ENCODE data around the gene TMEM87B.

- TF ChIP-seq EGR1 (IDR thresholded peaks at IDR 0.05; ENCODE audit: low read depth) (no peak), CTCF (IDR thresholded peaks at IDR 0.05 in 2 of 3, conservative IDR thresholded peaks at IDR 0.05 in 1 of 3; ENCODE audit: borderline replicate concordance in 1 of 3, insufficient read depth in 1 of 3, low read depth in 2 of 3, low read length in 2 of 3) (no peak), EZH2 (IDR thresholded peaks at IDR 0.05) (no peak), SP1 (IDR thresholded peaks at IDR 0.05; ENCODE audit: low read depth) (no peak), TCF7L2 (IDR thresholded peaks at IDR 0.05; ENCODE audit: borderline replicate concordance, extremely low read depth, insufficient read depth, insufficient read length) (no peak), JUND (IDR thresholded peaks at IDR 0.05) (no peak), POLR2A (IDR thresholded peaks at IDR 0.05; ENCODE audit: borderline replicate concordance, extremely low read depth, insufficient read depth, insufficient read length) (no peak), POLR2AphosphoS5 (IDR thresholded peaks at IDR 0.05; ENCODE audit: low read depth, low read length) (no peak), ZNF274 (IDR thresholded peaks at IDR 0.05; ENCODE audit: low read depth, low read length) (no peak), ZFX (IDR thresholded peaks at IDR 0.05) (no peak)
Measured at GRCh38 chr2:112134120-112134519, 79.1 kb downstream of the TMEM87B start.

All from HCT116 (cell line).